HG03139 (cell line): ENCODE measurements around the gene NOD1.
A peak's percentile ranks its signal among the peaks of the same experiment; 100 is the strongest.

Source experiments
- ATAC-seq: cut with Tn5 transposase; IDR thresholded peaks from one replicate; pipeline ENCODE4 v1.9.1; 2021; ENCODE audit not compliant: unreplicated experiment

NOD1 gene

GRCh38 chr7:30450240-30450982 is 28.2 kb downstream of the NOD1 start:
- ATAC-seq = no peak

GRCh38 chr7:30448461-30449189 is 30.0 kb downstream of the NOD1 start:
- ATAC-seq = no peak

- no peak for ATAC-seq
These were observed 31.1 kb downstream of the NOD1 start for GRCh38 chr7:30447466-30447865.

- no peak for ATAC-seq
These were observed 32.3 kb downstream of the NOD1 start for GRCh38 chr7:30446266-30446665.

GRCh38 chr7:30445770-30446169 is 32.8 kb downstream of the NOD1 start:
- peak; percentile 100 for ATAC-seq

GRCh38 chr7:30437823-30438574 is 40.6 kb downstream of the NOD1 start:
- ATAC-seq = no peak

- ATAC-seq = no peak
These were observed 42.1 kb downstream of the NOD1 start for GRCh38 chr7:30436518-30436917.

- ATAC-seq = no peak
These were observed 42.5 kb downstream of the NOD1 start for GRCh38 chr7:30436046-30436445.

- no peak for ATAC-seq
These were observed 44.3 kb downstream of the NOD1 start for GRCh38 chr7:30434140-30434799.

- ATAC-seq = no peak
These were observed 45.1 kb downstream of the NOD1 start for GRCh38 chr7:30433506-30433905.

GRCh38 chr7:30433082-30433481 is 45.5 kb downstream of the NOD1 start:
- ATAC-seq = no peak

- ATAC-seq = no peak
These were observed 47.8 kb downstream of the NOD1 start for GRCh38 chr7:30430777-30431176.

- no peak for ATAC-seq
These were observed 48.3 kb downstream of the NOD1 start for GRCh38 chr7:30430276-30430675.

GRCh38 chr7:30429156-30429530 is 49.4 kb downstream of the NOD1 start:
- ATAC-seq = no peak

- ATAC-seq = no peak
These were observed 50.1 kb downstream of the NOD1 start for GRCh38 chr7:30428246-30429155.

GRCh38 chr7:30427296-30428070 is 51.1 kb downstream of the NOD1 start:
- no peak for ATAC-seq

GRCh38 chr7:30424506-30424905 is 54.1 kb downstream of the NOD1 start:
- no peak for ATAC-seq

GRCh38 chr7:30423788-30424505 is 54.6 kb downstream of the NOD1 start:
- ATAC-seq = no peak

- no peak for ATAC-seq
These were observed 55.7 kb downstream of the NOD1 start for GRCh38 chr7:30422922-30423321.
